NCI-H1436 (cell line): ENCODE data around the gene CD226.
"Not testable (repeated sequence)": the region's sequence is repeated elsewhere in the genome, so short reads cannot be mapped to it uniquely, and the experiment has no call there.

Source experiments
- DNase-seq: peaks from one replicate; lab custom pipeline; 2025; lab: John Stamatoyannopoulos, UW

CD226 gene

DNA sequence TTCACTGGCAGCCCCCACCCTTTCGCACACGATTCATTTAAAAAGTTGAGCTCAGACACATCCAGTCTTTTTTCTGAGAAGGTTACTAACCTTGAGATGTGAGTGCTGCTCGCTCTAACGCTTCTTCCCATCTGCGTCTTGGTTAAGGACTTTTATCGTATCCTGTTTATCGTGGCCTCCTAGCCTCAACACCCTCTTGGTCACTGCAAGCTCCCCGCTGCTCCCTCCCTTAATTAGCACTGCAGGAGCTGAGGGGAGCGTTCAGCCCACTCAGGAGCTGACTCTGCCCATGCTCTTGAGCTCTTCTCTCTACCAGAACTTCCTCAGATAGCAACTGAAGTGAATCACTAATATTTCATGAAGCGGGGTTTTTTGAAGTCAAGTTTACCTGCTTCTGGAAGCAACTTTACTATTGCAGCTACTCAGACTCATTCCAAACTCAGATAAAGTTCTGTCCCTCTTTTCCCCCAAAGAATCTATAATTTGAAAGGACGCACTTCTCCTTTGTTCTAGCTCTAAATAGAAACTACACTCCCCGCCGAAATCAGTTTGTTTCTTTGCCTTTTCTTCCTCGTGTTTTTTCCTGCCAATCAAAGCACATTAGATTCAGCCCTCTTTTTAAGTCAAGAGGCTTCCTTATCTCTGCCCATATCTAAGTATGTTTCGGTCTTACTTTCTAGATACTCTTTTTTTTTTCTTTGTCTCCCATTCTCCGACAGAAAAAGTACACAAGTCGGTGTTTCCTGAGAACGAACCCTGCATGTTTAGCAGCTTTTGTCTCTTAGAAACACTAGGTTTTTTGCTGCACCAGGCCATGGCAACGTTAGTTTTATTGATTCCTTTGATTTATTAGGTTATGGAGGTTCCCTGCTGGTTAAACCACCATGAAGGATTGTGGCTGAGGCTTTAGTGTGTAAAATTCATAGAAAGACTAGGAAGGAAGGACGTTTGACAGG is 9.3 kb upstream of the CD226 start:
- no peak for DNase-seq

DNA sequence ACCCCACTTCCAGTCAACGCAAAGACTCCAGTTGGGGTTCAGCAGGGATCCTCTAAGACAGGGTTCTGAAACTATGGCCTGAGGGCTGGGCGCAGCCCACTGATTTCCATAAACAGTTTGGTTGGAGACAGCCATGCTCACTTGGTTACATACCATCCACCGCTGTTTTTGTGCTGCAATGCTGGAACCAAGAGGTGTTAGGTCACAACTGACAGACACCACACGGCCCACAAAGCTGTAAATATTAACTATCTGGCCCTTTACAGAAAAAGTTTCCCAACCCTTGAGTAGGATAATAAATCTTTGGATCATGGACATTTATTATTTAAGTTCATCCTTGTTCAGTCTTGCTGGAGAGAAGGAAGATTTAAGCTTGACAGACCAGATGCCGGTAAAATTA is 8.4 kb upstream of the CD226 start:
- no peak for DNase-seq

DNA sequence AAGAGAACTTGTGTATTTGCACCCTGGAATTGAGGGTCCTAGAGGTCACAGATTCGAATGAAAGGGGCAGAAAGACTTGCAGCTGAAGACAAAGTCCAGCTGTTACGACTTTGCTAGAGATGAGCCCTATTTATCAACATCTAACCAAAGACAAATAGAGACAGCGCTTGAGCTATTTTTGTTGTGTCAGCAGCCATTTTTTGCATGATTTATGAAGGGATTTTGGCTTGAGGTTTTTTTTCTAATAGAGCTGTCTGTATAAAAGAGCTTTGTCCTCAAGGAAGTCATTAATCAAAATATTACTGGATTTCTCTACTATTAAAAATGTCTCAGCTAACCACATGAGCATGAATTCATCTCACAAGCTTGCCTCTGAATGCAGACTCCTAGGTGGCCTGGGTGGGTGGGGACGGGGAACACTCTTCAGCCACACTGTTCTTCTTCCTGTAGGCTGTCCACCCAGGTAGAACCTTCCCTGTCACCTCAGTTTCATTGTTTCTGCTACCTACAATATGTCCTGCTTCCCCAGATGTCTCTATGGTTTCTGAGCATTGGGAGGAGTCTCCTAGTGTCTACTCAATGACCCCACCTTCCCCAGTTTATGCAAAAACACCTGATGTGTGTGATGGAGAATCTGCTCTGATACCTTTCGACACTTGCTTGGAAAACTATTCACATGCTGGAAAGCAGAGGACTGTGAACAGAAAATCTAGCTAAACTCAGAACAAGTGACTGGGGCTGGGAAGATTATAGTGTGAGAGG is 7.2 kb upstream of the CD226 start:
- DNase-seq, result no peak

DNA sequence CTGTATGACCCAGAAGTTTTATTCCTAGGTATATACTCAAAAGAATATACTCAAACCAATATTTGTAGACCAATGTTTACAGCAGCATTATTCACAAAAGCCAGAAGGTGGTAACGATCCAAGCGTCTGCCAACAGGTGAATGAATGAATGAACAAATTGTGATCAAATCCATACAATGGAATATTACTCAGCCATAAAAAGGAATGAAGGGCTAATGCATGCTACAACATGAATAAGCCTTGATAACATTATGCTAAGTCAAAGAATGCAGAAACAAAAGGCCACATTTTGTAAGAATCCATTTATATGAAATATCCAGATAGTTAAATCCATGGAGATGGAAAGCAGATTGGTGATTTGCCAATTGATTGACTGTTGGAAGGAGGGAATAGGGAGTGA is 5.5 kb upstream of the CD226 start:
- no peak for DNase-seq

DNA sequence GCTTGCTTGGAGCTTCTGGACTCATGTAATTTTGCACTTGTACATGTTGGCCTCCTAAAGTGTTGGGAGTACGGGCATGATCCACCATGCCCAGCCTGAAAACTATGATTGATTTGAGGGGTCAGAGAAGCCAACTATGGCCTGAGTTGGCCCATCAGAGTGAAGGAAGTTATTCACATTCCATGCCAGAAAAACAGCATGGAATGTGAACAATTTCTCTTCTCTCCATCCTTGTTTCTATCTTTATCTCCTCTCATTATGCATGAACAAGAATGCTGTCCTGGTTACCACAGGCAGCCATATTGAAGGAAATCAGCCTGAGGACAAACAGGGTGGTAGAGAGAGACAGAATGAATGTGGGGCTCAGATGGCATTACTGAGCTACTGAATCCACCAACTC is 3.5 kb upstream of the CD226 start:
- no peak for DNase-seq

- DNase-seq, result no peak
These were observed 1.9 kb upstream of the CD226 start for GRCh38 chr18:69949538-69949936.

DNA sequence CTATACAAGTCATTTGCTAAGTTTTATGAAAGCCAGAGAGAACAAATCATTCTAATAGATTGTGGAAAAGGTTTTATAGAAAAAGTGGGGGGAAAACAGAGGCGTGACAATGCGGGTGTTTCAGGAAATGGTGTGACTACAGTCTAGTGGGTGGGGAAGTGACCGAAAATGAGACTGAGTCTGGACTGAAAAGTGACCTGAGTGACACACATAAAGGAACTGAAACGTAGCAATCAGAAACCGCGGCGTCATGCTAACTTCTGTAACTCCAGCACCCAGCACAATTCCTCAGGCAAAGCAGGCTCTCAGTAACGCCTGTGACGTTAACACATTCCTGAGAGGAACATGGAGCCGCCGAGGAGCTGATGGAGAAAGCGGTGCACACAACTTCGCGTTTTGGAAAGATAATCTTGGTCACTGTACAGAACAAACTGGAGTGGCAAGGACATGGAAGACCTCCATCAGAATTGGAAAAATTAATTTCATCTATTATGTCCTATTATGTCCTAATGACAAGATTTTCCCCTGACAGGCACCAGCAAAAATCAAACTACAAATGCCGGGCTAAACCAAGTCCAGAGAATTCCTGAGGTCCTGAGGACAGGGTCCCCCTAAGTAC is 1.4 kb upstream of the CD226 start:
- DNase-seq, result no peak

GRCh38 chr18:69948256-69948655 is 583 bp upstream of the CD226 start:
- no peak for DNase-seq

GRCh38 chr18:69946608-69947155 is 991 bp downstream of the CD226 start:
- DNase-seq, result no peak

- DNase-seq, result no peak
These were observed 2.2 kb downstream of the CD226 start for GRCh38 chr18:69945220-69946114.

GRCh38 chr18:69944436-69944835 is 3.2 kb downstream of the CD226 start:
- no peak for DNase-seq

DNA sequence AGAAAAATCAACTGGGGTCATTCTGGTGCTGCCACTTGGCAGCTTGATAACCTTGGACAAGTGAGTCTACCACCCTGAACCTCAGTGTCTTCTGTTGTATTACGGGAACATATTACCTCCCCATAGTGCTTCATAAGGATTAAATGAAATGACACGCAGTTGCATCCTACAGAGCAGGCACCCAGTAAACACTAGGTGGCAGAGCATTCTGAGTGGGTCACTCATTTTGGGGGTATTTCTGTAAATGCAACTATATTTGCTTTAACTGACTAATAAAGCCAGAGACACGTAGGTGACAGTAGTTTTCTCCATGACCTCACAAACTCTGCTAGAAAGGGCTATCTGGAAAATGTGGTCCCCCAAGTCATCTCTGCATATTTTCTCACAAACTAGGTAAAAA is 4.7 kb downstream of the CD226 start:
- DNase-seq, result no peak

- no peak for DNase-seq
These were observed 6.5 kb downstream of the CD226 start for GRCh38 chr18:69941183-69941582.

DNA sequence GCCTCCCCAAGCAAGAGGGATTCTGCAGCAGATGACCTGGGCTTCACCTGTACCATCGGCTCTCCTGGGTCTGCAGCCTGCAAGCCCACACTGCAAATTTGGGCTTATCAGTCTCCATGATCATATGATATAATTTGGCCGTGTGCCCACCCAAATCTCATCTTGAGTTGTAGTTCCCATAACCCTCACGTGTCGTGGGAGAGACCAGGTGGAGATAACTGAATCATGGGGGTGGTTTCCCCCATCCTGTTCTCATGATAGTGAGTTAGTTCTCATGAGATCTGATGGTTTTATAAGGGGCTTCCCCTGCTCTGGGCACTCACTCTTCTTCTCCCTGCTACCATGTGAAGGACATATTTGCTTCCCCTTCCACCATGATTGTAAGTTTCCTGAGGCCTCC is 7.9 kb downstream of the CD226 start:
- DNase-seq, result not testable (repeated sequence)

- no peak for DNase-seq
These were observed 11.5 kb downstream of the CD226 start for GRCh38 chr18:69936191-69936558.

DNA sequence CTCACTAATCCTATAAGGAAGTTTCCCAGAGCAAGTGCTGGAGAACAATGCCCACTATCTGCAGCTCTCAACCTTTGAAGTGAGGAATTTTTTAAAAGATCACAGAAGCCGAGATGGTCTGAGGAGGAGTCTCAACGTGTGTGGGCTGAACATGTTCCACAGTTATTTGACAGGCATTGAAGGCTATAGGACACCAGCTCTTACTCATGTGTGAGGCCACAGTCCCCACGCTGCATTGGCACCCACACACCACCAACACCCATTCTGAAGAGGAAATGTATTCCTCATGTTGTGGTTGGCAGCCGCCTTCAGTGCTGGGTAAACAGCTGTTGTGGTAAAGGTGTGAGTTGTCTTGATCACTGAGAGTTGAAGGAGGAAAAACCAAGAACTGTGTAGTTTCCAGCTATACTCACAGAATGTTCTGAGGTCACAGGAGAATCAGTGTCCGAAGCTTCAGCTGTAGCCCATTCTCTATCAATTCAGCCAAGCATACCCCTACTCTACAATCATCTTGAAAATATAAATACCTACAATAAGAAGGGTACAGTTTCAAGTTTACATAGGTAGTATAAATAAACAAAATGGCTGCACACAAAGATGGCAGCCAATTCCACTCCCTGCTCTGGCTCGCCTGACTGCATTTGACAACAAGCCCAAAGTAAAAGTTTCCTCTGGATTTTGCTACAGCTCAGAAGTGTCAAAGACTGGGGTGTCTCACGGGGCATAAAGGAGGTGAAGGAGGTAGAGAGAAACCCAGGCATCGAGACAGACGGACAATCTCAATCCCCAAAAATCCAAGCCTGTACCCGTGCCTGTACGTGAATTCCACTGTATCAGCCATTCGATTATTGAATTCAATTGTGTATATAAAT is 12.1 kb downstream of the CD226 start:
- no peak for DNase-seq

DNA sequence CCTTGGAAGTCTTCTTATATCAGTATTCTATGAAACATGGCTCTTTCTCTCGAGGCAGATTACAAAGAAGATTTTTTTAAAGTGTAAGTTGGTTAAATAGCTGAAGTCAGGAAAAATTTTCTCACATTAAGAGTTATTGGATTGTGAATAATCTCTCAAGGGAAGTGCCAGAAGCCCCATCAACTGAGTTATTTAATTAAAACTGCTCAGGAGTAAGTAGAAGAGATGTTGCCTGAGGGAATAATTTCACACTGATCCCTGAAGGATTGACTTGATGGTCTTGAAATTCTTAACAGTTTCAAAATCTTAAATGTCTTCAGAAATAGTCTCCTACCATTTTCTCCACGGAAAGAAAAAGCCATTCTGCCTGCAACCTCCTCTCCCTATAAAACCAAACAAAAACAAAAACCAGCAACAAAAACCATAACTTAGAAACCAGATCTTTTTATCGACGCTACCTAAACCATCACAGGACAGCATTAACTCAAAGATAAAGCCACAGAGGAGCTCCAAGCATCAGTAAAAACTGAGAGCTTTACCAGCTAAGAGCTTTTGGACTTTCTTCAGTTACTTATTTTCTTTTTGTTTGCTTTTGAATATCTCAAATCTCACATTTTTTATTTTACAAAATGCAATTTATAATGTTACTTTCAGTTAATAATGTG is 12.9 kb downstream of the CD226 start:
- no peak for DNase-seq

DNA sequence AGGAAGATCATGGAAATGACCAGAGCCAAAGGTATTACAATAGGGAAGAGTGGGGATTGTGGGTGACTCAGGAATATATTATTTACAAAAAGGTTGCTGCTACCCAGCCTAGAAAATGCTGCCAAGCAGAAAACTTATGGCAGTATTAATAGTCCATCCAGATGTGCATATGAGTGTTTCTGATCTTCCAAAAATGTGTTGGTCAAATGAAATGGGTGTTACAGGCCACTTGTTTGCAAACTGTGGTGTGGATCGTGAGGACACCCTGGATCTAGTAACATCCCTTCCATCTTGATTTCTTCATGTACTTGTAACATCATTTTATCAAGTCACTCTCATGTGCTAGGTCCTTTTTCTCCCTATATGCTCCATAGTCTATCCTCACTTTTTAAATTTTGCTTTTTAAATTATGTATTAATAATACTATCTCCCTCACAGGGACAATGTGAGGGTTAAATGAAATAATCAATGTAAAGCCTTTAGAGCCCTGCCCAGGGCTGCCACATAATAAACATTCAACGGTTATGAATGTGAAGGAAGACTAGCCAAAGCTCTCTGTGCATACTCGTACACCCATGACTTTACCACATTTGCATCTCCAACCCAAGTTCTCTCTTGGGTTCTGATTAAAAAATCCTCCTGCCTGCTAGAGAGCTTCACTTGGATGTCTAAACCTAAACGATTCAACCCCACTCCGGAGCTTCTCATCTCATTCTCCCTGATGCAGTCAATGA is 18.5 kb downstream of the CD226 start:
- DNase-seq, result no peak

DNA sequence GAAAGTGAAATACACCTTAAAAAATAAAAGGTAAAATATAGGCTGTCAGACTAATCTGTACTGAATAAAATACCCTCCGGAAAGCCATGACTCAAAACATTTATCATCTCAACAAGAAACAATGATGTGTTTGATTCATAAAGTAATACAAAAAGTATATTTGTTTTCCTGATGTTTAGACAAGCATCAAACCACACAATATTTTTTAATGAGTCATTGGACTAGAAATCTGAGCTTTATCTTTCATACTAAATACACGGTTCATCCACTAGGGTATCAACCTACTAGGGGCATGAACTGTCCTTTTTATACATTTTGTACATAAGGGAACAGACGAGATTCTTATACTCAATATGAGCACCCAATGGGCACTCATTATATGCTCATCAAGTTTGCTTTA is 31.3 kb downstream of the CD226 start:
- DNase-seq, result no peak
